HG03460 (cell line): ENCODE data around the gene MAGEF1.

ENCODE experiments used
- ATAC-seq: cut with Tn5 transposase; IDR thresholded peaks from one replicate; pipeline ENCODE4 v1.9.1; 2021; ENCODE audit not compliant: unreplicated experiment

Gene MAGEF1

DNA sequence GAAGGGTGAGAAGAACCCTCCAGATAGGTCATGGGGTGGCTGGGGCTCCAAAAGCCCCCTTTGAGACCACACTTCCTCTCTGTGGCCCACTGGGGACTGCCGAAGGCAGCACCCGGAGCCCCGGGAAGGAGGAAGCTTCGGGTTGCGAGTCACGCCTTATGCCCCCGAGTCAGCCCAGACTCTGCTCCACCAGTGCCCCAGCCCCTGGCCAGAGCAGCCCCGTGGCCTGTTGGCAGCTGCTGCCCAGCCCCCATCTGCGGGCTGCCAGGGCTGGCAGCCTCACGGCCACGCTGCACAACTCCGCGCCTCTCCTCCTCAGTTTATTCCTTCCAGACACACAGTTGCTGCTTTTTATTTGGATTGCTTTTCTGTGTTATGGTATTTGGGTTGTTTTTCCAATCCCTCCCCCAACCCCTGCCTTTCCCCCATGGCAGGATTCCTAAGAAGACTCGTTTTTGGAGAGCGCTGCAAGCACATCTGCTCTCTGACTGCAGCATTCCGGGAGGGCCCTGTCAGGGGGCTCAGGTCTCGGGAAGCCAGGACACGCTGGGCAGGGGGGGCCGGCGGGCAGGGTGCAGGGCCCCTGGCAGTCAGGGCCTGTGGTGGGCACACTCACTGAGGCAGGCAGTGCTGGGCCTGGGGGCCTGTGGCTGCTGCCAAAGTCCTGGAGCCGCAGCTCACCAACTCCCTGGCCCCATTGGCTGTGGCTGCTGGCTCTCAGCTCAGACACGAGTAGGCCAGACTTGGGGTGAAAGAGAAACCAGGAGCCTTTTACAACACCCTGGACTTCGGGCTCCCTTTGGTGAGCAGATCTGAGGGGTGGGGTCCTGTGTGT lies 20.2 kb downstream of the MAGEF1 start:
- no peak for ATAC-seq

DNA sequence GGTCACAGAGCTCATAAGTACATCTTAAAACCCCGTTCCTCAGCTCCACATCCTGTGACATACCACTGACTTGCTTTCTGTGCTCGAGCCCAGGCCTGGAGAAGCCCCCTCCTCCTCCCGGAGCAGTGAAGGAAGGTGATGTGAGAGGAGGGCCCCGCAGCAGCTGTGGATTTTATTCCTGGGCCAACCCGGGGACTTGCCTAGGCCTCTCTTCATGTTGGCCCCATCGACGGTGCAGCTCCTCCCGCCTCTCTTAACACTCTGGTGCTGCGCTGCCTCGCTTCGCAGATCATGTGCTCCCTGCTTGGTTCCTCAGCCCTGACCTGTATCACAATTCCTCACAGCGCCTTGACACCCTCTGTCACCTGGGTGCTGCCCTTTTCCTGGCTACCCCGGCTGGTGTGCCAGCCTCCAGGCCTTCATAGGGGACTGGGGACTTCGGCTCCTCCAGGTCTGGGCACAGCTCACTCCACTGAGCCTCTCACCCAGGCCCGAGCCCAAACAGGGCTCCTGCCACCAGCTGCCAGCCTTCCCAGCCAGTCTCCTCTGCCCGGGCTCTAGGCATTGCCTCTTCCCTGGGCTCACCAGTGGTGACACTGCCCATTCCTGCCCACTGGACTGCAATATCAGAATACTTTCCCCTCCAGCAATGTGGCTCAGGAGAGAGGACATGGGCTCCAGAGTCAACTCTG lies 21.5 kb downstream of the MAGEF1 start:
- no peak for ATAC-seq

- no peak for ATAC-seq
These were observed 23.0 kb downstream of the MAGEF1 start for GRCh38 chr3:184688882-184689271.

DNA sequence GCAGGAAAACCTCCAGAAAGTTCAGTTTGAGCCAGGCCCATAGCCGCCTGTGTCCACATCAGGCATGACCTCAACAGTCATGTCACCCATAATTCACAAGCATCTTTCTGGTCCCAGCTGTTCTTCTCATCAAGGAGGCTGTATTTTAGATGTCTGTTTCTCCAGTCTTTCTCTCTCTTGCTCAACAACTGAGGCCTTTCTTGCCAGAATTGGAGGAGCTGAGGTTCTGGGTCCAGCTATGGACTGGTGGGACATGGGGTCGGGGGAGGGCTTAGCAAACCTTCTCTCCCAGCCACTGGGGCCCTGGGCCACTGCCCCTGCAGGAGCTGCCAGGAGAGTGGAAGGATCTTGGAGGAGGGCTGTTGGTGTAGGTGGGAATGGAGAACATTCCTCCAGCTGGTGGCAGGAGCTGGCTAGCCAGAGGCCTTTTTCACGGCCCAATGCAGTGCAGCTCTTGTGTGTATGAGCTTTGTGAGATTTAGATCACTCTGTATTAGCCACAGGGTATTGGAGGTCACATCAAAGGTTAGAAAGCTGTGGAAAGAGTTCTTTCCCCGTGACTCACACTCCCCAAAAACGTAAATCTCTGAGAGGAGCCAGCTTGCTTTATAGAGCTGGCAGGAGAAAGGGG lies 23.5 kb downstream of the MAGEF1 start:
- ATAC-seq = no peak

GRCh38 chr3:184687363-184688015 lies 24.4 kb downstream of the MAGEF1 start:
- ATAC-seq = no peak

DNA sequence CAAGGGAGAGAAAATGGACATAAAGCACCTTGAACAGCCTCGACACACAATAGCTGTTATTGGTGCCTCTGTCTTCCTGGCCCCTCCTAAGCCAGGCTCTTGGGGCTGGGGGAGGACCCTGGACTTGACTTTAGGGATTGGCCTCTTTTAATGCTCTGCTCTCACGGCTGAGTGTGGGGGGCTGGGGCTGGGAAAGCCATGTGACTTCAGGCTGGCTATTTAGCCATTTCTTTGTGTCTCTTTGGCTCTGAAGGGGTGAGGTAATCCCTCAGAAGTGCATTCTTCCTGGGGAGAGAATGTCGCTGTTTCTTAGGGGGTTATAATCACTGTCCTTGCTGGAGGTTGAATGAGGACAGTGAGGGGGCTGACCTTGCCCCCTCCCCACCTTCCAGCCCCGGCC lies 26.2 kb downstream of the MAGEF1 start:
- no peak for ATAC-seq

- ATAC-seq = no peak
These were observed 26.8 kb downstream of the MAGEF1 start for GRCh38 chr3:184685055-184685454.

DNA sequence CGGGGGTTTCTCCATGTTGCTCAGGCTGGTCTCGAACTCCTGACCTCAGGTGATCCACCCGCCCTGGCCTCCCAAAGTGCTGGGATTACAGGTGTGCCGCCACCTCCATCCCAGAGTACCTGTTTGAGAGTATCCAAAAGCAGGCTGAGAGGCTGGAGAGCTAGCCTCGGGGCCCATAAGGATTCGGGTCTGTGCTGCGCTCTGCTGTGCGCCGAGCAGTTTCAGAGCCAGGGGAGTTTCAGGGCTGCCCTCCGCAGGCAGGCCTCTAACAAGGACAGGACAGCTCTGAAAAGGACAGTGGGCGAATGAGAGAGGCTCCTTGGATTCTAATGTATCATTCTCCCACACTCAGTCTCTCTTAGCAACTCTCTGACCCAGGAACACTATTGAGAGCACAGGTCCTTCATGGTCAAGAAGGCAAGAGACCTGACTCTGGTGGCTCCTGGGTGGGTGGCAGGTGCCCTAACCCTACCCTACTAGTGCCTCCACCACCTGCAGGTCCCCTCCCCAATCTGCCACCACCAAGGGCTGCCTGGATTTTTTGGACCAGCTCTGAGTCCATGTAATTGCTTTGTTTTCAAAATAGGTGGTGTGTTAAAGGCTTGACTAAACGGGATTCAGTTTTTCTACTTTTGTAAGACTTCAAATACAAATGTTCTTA lies 27.8 kb downstream of the MAGEF1 start:
- ATAC-seq = no peak

- ATAC-seq = no peak
These were observed 28.6 kb downstream of the MAGEF1 start for GRCh38 chr3:184683234-184683633.

DNA sequence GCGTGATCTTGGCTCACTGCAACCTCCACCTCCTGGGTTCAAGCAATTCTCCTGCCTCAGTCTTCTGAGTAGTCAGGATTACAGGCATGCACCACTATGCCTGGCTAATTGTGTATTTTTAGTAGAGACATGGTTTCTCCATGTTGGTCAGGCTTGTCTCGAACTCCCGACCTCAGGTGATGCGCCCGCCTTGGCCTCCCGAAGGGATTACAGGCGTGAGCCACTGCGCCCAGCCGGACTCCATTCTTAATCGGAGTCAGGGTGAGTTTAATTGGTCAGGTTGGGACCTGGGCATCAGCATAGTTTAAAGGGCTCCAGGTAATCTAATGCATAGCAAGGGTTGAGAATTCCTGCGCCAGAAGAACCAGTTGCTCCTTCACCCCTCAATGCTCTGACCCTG lies 29.2 kb downstream of the MAGEF1 start:
- no peak for ATAC-seq

DNA sequence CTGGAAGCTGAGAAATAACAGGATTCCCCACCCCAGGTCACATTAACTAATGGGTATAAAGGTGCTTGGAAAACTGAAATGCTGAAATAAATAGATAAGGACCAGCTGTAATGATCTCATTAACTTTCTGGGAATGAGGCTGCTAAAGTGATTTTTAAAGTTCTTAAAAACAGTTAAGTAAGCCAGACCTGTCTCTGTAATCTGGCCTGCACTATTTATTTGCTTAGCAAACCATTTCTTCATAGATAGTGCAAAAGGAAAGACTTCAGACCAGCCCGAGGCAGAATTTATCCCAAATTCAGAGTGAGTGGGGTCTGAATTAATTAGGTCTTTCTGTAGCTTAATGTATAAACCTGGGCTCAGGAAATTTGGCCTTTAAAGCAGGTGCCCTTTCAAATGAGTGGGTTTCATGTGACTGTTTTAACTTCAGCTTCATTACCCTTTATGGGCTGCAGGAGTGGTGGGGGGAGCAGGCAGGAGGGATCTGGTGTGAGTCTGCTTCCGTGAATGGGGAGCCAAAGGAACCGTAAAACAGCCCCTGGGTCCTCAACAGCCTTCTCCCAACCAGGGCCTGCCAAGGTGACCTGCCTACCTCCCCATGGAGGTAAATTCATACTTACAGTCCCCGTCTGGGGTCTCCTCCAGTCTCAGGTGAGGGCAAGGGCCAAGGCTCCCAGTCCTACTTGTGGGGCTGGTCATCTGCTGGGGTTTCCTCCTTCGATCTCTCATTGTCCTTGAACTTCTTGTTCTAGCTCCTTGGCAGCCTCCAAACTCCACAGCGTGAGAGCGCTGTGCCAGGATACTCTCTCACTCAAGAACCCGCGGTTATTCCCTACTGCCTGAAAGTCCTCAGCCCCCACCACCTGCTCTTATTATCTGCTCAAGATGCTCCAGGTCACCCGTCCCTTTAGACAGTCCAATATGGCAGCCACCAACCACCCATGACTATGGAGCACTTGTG lies 31.2 kb downstream of the MAGEF1 start:
- no peak for ATAC-seq

DNA sequence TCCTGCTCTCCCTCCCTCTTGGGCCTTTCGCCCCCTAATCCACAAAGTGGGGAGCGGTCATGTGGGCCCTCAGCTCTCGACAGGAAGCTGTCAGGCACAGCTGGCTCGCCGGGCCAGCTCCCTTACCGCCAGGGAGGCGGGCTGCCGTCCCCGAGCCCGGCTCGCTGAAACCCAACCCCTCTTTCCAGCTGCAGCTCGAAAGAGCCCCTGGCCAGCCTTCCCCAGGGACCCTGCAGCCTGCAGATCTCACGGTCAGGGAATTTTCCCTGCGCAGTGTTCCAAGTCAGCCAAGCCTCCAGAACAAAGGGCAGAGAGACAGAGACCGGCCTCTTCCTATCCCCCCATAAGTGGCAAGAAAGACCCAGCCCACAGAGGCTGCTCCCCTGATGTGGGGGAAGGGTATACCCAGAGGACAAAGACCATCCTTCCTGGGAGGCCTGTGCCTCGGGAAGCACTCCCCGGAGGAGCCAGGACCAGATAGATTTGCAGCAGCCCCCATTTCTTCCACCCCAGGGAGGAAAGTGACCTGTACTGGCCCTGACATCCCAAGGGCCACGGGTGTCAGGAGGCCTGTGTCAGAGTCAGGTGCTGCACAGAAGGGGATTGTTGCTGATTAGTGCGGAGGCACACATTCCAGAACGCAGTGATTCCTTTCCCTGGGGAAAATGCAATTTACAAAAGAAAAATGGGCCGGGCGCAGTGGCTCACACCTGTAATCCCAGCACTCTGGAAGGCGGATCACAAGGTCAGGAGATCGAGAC lies 32.6 kb downstream of the MAGEF1 start:
- ATAC-seq = no peak

DNA sequence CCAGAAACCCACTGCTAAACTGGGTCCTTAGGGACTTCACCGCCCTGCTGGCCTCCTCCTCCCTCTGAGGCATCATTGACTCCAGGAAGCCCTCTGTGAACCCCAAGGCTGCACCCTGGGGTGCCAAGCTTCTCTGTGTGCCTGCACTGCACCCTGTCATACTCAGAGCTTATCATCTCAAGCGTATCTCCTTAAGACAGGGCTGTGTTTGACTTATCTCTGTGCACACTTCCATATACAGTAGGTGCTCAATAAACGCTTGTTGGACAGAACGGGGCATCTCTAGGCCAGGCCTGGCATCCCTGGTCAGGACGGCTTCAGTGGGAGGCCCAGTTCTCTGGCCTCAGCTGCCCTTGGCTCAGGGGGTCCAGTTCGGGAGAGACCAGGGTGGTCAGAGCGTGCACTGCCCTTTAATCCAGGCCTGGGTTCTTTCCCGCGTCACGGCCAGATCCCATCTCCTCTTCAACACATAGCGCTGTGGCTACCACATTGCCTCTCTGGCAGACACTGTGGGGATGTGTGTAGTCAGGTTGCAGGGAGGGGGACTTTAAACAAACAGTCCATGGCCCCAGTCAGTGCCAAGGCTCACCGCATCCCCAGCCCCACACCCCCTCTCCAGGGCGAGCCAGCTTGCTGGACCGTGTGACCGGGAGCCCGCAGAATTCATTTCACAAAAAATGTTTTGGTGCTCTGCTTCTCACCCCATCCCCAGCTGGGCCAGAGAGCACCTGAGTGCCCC lies 33.4 kb downstream of the MAGEF1 start:
- no peak for ATAC-seq

- no peak for ATAC-seq
These were observed 34.2 kb downstream of the MAGEF1 start for GRCh38 chr3:184677344-184678316.

GRCh38 chr3:184676927-184677326 lies 34.9 kb downstream of the MAGEF1 start:
- ATAC-seq = no peak

- ATAC-seq = no peak
These were observed 37.2 kb downstream of the MAGEF1 start for GRCh38 chr3:184674626-184675025.
